Activated naive CD4-positive, alpha-beta T cell treated with anti-CD3 and anti-CD28 coated beads, Interleukin-2, amount 10 ng/mL, durations not matched to agents 7 days and 5 days (primary cell): ENCODE measurements around the gene RALA.
"Not testable (repeated sequence)": the region's sequence is repeated elsewhere in the genome, so short reads cannot be mapped to it uniquely, and the experiment has no call there.

Experiments
- CTCF ChIA-PET: fragments of 350-600 bp; sonication (Branson Sonifier 250); formaldehyde crosslinking; loops from one replicate; lab custom pipeline; 2021; ENCODE audit warnings: antibody characterized with exemption; lab: Charles Lee
- DNase-seq: peaks from one replicate; pipeline ENCODE4 v3.0.0-alpha.2; 2020
- H3K27ac Mint-ChIP-seq: one replicate; pipeline ENCODE4 v1.8.0; 2021; ENCODE audit warnings: mild to moderate bottlenecking, moderate library complexity, mixed read lengths
- H3K27me3 Mint-ChIP-seq: one replicate; pipeline ENCODE4 v1.8.0; 2021; ENCODE audit warnings: mild to moderate bottlenecking, mixed read lengths
- H3K36me3 Mint-ChIP-seq: one replicate; pipeline ENCODE4 v1.8.0; 2021; ENCODE audit warnings: mixed read lengths
- H3K4me1 Mint-ChIP-seq: one replicate; pipeline ENCODE4 v1.8.0; 2021; ENCODE audit warnings: mixed read lengths
- H3K4me3 Mint-ChIP-seq: one replicate; pipeline ENCODE4 v1.8.0; 2021; ENCODE audit warnings: mild to moderate bottlenecking, moderate library complexity, mixed read lengths
- H3K9me3 Mint-ChIP-seq: one replicate; pipeline ENCODE4 v1.8.0; 2021; ENCODE audit warnings: mixed read lengths

Gene RALA

GRCh38 chr7:39749717-39750116 is 126.3 kb downstream of the RALA start:
- H3K9me3 Mint-ChIP-seq, result peaks cover 5% of the 10 kb centered on the region
- no peak for DNase-seq
- no peak overlapping the region for H3K4me3 Mint-ChIP-seq
- CTCF ChIA-PET, result interaction anchor here (15.6 kb wide), 1 partner anchor 171 kb away, joined by 420 read pairs; no protein-coding TSS in a partner anchor
- peaks cover 11% of the 10 kb centered on the region for H3K4me1 Mint-ChIP-seq
- no peak overlapping the region for H3K27ac Mint-ChIP-seq
- H3K36me3 Mint-ChIP-seq, result peaks cover 5% of the 10 kb centered on the region
- no peaks in the 10 kb centered on the region for H3K27me3 Mint-ChIP-seq

DNA sequence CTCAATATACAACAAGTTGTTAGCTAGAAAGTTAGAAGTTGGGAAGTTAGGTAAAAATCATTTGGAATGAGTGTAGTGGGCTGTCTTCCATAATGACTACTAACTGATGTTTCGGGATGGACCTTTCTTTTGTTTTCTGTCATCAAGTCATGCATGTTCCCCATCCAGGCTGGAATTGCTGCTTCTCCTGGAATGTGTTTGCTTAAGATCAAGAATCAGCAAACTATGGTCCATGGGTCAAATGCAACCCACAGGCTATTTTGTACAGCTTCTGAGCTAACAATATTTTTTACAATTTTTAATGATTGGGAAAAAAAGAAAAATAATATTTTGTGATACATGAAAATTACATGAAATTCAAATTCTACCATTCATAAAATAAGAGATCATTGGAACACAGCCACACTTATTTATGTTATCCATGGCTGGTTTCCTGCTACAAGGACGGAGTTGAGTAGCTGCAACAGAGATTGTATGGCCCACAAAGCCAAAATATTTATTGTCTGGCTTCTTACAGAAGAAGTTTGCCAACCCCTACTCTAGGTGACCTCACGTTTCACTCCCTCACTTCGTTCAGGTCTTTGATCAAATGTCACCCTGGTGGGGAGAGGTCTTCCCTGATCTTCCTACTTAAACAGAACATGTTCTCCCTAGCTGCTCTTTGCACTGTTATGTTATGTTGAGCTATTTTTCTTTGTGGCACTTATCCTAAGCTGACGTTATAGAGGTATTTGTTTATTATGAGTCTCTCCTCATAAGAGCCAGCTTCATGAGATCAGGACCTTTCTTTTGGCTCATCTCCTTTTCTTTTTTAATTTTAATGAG is 127.1 kb downstream of the RALA start:
- Mint-ChIP-seq H3K27ac (no peak overlapping the region), H3K36me3 (peaks cover 5% of the 10 kb centered on the region), H3K27me3 (no peaks in the 10 kb centered on the region), H3K4me1 (peaks cover 16% of the 10 kb centered on the region), H3K4me3 (no peak overlapping the region), H3K9me3 (peaks cover 5% of the 10 kb centered on the region)
- CTCF ChIA-PET, result interaction anchor here (1.2 to 15.6 kb wide), 2 partner anchors 8 to 172 kb away, joined by 8 to 420 read pairs; no protein-coding TSS in a partner anchor
- no peak for DNase-seq

GRCh38 chr7:39753237-39753636 is 129.9 kb downstream of the RALA start:
- not testable (repeated sequence) for H3K27me3 Mint-ChIP-seq, H3K4me1 Mint-ChIP-seq, DNase-seq, H3K36me3 Mint-ChIP-seq, H3K4me3 Mint-ChIP-seq, H3K9me3 Mint-ChIP-seq
- CTCF ChIA-PET, result interaction anchor here (0.6 kb wide), 1 partner anchor 11 kb away, joined by 3 read pairs; no protein-coding TSS in a partner anchor
- peak overlapping the region; percentile 30 for H3K27ac Mint-ChIP-seq

GRCh38 chr7:39753823-39754325 is 130.5 kb downstream of the RALA start:
- peaks cover 5% of the 10 kb centered on the region for H3K9me3 Mint-ChIP-seq
- no peak overlapping the region for H3K4me3 Mint-ChIP-seq
- DNase-seq, result no peak
- H3K27me3 Mint-ChIP-seq, result no peaks in the 10 kb centered on the region
- H3K4me1 Mint-ChIP-seq, result peaks cover 10% of the 10 kb centered on the region
- H3K36me3 Mint-ChIP-seq, result peaks cover 5% of the 10 kb centered on the region
- no peak overlapping the region for H3K27ac Mint-ChIP-seq
- CTCF ChIA-PET, result no interaction called here

DNA sequence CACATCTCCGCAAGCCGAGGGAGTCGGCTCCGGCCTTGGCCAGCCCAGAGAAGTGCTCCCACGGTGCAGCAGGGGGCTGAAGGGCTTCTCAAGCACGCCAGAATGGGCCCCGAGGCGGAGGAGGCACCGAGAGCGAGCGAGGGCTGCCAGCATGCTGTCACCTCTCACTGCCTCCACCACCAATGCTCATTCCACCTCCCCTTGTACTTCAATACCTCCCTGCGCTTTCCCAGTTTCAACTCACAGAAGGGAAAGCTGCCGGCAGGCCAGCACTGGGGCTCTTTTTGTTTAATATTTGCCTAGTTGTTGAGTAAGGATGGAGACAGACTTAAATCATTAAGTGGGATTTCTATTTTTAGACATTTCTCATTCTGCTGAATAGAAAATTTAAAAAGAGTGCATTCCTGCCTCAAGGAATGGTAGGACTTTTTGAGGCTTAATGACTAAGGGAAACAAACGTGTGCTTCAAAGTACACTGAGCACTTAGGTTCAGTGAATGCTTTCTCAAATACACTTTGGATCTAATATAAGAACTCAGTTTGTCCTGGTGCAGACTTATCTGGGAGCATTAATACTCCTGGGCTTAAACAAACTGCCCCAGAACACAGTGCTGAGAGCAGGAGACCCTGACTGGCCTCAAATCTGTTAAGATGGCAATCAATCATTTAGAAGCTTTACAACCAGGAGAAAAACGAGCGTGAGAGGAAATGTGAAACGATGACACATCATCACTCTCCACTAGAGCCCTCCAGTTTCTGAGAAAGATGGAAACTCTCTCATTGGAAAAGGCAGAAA is 131.2 kb downstream of the RALA start:
- H3K36me3 Mint-ChIP-seq, result peaks cover 5% of the 10 kb centered on the region
- CTCF ChIA-PET, result interaction anchor here (0.6 to 2.6 kb wide), 4 partner anchors 19 to 183 kb away, joined by 3 to 10 read pairs (median 3); no protein-coding TSS in a partner anchor
- no peak overlapping the region for H3K4me3 Mint-ChIP-seq
- peaks cover 10% of the 10 kb centered on the region for H3K4me1 Mint-ChIP-seq
- DNase-seq, result no peak
- H3K27ac Mint-ChIP-seq, result no peak overlapping the region
- H3K27me3 Mint-ChIP-seq, result no peaks in the 10 kb centered on the region
- peaks cover 5% of the 10 kb centered on the region for H3K9me3 Mint-ChIP-seq

- H3K27ac Mint-ChIP-seq, result no peak overlapping the region
- CTCF ChIA-PET, result interaction anchor here (1.4 kb wide), 1 partner anchor 178 kb away, joined by 7 read pairs; no protein-coding TSS in a partner anchor
These were observed 134.2 kb downstream of the RALA start for GRCh38 chr7:39757604-39758003.

More at GRCh38 chr7:39757604-39758003, 134.2 kb downstream of the RALA start:
- H3K4me1 Mint-ChIP-seq, result peaks cover 10% of the 10 kb centered on the region
- no peak overlapping the region for H3K4me3 Mint-ChIP-seq
- no peak for DNase-seq
- H3K27me3 Mint-ChIP-seq, result no peaks in the 10 kb centered on the region
- peaks cover 5% of the 10 kb centered on the region for H3K36me3 Mint-ChIP-seq
- H3K9me3 Mint-ChIP-seq, result peaks cover 5% of the 10 kb centered on the region
